ENCODE data around the gene NCOA5.

The NCOA5 gene

DNA sequence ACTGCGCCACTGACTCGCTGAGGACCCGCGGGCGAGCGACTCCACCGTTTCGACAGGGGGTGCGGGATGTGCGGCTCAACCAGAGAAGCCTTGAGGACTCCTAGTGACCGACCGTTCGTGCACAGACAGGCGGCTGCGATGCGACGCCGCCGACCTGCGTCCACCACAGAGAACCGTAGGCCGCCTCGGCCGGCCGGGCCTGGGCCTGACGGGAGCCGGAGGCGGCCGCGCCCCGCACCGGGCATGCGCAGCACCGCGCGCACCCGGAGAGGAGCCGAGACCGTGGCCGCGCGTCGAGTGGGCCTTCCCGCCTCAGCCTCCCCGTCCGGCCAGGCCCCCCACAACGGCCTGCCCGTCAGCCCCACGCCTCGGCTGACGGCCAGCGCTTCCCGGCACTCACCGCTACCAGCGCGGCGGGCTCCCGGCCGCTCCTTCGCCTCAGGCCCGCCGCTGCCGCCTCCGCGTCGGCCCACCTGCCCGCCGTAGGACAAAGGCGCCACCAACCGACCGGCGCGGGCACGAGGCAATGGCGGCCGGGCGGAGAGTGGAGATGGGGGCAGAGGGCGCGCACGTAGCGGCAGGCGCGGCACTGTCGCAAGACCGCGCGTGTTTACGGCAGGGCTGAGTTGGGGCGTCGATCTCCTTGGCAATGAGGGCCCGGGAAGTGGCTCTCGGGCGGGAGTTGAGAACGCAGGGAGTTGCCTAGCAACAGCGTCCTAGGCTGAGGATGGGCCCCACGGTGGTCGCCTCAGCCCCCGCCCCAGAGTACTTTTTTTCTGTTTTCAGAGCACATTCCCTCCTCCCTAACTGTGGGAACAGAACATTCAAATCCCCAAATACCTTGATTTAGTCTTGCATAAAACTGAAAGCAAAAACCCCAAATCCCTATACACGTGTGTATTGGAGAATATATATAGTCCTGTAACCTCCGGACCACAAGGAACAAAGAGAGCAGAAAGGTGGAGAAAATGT is at the start of gene NCOA5:
Gene NCOA5, minus strand, starts transcription at position 546 of the 972 bp plus-strand sequence. CDS start 10,538 bp downstream, outside the sequence.
- peak within 1 kb of the TSS; percentile 90 for H3K27ac Mint-ChIP-seq
- peaks cover 53% of the 10 kb centered on the region for H3K4me1 Mint-ChIP-seq (ENCODE audit: low read depth)
- peak within 1 kb of the TSS; percentile 91 for H3K4me3 Mint-ChIP-seq
- no peaks in the 10 kb centered on the region for H3K9me3 Mint-ChIP-seq
- H3K36me3 Mint-ChIP-seq (ENCODE audit: low read depth) = peaks cover 11% of the 10 kb centered on the region
- H3K27me3 Mint-ChIP-seq = no peaks in the 10 kb centered on the region

DNA sequence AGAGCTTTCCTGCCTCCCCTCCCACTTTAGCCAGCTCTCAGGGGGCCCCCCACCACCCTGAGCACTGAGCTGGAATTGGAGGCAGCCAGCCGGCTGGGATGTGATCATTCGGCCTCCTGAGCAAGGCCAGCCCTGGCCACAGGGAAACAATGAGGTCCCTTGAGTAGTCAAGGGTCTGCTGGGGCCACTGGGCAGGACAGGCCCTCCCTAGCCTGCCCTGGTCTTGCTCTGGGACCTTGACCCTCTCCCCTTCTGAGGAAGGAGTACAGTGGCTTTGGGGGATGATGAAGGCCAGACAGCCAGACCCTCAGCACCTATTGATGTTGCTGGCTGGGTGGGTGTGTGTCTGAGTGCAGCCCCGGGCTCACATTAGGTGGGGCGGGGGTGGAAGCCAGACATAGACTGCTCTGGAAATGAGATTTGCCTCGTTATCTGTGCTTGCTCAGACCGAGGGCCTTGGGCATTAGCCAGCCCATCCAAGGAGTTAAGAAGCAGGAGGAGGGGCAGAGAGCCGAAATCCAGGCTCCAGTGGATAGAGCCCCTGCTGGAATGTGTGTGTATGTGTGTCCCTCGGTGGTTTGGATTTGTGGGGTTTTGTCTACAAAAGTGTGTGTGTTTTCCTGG is 49.6 kb upstream of the NCOA5 start:
- Mint-ChIP-seq H3K4me3 (no peak overlapping the region), H3K27ac (no peak overlapping the region), H3K27me3 (peaks cover 35% of the 10 kb centered on the region), H3K9me3 (no peaks in the 10 kb centered on the region), H3K36me3 (ENCODE audit: low read depth) (no peaks in the 10 kb centered on the region), H3K4me1 (ENCODE audit: low read depth) (no peaks in the 10 kb centered on the region)

DNA sequence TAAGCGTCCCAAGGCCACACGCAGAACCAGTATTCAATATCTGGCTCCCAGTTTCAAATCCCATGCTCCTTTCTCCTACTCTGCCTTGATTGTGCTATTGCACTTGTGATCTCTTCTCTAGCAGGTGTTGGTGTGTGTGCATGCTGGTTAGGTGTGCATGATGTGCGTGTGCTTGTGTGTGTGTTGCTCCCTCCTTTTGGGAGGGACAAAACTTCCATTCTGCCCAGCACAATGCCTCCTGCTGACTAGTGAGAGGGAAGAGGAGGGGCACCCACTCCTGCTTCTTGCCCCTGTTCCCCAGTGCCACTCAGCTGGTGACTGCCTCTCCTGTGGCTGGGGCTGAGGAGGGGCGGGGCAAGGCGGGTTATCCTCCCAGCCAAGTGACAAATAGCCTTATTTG is 48.1 kb upstream of the NCOA5 start:
- Mint-ChIP-seq H3K27ac (no peak overlapping the region), H3K4me1 (ENCODE audit: low read depth) (peaks cover 2% of the 10 kb centered on the region), H3K27me3 (peaks cover 36% of the 10 kb centered on the region), H3K9me3 (no peaks in the 10 kb centered on the region), H3K36me3 (ENCODE audit: low read depth) (no peaks in the 10 kb centered on the region), H3K4me3 (no peak overlapping the region)

DNA sequence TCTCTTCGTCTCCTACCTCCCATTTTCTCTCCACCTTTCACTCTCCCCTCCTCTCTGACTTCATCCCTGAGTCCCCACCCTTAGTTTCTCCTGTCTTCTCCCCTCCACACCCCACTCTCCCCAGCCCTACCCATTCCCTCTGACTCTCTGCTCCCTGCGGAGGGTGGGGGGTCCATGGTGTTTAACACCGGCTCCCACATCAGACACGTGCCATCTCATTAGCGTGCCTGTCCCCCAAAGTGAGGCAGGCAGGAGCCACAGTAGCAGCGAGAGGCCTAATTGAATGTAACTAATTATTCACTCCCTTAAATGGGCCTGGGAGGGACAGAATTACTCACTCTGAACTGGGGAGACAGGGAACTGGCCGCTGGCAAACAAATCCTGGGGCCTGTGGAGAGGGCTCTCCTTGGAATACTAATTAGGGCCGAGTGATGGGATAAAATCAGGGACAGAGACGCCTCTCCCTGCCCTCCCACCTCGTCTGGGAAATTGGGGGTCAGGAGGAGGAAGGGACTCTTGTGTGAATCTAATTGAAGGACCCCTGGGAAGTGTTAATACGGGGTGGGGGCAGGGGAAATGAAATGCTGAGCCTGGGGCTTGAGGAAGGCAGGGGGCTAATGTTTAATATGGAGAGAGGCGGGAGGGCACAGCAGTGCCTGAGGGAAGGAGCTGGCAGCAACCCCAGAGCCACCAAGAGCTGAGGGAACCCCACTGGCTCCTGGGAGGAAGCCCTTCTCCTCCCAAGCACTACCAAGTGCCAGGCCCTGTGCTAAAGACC is 46.3 kb upstream of the NCOA5 start:
- Mint-ChIP-seq H3K36me3 (ENCODE audit: low read depth) (no peaks in the 10 kb centered on the region), H3K4me3 (no peak overlapping the region), H3K4me1 (ENCODE audit: low read depth) (peaks cover 4% of the 10 kb centered on the region), H3K9me3 (no peaks in the 10 kb centered on the region), H3K27ac (no peak overlapping the region), H3K27me3 (peaks cover 34% of the 10 kb centered on the region)

DNA sequence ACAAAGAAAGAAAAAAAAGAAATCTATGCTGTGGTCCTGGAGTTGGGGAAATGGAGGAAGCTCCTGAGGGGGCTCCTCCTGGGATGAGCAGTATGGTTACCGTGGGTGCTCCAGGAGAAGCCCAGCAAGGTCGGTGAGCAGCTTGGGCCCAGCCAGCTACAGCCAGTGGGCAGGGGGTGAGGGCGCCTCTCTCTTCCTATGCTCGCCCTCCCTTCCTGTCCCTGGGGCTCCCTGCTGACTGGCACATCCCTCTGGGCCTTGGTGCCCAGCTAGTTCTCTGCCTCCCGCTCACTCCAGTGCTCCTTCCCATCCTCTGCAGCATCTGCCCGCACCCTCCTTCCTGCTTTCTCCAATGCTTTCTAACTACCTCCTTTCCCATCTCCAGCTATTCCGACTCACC is 45.0 kb upstream of the NCOA5 start:
- Mint-ChIP-seq H3K27ac (no peak overlapping the region), H3K36me3 (ENCODE audit: low read depth) (no peaks in the 10 kb centered on the region), H3K27me3 (peaks cover 35% of the 10 kb centered on the region), H3K9me3 (no peaks in the 10 kb centered on the region), H3K4me3 (no peak overlapping the region), H3K4me1 (ENCODE audit: low read depth) (peaks cover 4% of the 10 kb centered on the region)

DNA sequence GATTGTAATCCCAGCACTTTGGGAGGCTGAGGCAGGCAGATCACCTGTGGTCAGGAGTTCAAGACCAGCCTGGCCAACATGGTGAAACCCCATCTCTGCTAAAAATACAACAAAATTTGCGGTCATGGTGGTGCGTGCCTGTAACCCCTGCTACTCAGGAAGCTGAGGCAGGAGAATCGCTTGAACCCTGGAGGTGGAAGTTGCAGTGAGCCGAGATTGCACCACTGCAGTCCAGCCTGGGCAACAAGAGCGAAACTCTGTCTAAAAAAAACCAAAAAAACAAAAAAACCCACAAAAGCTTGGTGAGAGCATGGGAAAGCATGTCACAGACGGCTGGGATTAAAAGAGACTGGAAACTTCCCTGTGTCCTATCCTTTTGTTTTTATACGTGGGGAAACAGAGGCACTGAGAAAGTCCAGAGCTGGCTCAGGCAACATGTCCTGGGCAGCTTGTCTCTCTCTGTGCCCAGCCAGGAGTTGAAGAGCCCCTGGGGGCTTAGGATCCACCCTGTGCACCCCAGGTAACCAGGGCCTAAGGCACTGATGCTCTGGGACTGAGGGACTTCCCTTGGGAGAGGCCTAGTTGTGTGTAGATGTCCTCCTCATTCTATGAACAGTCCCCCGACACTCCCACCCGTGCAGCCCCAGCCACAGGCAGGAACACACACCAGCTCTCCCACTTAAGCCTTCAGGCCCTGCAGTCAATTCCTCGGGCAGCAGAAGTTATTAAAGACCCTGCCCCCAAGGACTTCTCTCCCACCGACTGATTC is 44.3 kb upstream of the NCOA5 start:
- Mint-ChIP-seq H3K9me3 (no peaks in the 10 kb centered on the region), H3K4me1 (ENCODE audit: low read depth) (peaks cover 4% of the 10 kb centered on the region), H3K27ac (no peak overlapping the region), H3K36me3 (ENCODE audit: low read depth) (no peaks in the 10 kb centered on the region), H3K4me3 (no peak overlapping the region), H3K27me3 (peaks cover 32% of the 10 kb centered on the region)

DNA sequence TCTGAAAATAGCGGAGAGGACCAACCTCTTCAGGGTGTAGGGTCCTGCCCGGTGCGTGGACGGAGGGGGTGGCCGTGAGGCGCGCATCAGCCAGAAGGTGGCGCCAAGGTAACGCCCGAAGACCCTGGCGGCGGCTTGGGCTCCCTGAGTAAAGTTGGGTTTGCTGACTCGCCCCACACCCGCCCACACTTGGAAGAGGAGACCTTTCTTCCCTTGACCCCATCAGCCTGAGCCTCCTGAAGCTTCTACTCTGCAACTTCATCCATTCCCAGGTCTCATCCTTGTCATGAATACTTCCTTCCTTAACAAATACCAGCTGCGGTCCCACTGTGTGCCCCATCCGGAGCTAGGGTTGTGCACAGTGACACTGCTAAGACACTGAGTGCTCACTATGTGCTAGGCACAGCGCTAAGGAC is 43.0 kb upstream of the NCOA5 start:
- H3K9me3 Mint-ChIP-seq = no peaks in the 10 kb centered on the region
- H3K4me1 Mint-ChIP-seq (ENCODE audit: low read depth) = peaks cover 4% of the 10 kb centered on the region
- no peak overlapping the region for H3K4me3 Mint-ChIP-seq
- no peaks in the 10 kb centered on the region for H3K36me3 Mint-ChIP-seq (ENCODE audit: low read depth)
- peaks cover 32% of the 10 kb centered on the region for H3K27me3 Mint-ChIP-seq
- no peak overlapping the region for H3K27ac Mint-ChIP-seq

DNA sequence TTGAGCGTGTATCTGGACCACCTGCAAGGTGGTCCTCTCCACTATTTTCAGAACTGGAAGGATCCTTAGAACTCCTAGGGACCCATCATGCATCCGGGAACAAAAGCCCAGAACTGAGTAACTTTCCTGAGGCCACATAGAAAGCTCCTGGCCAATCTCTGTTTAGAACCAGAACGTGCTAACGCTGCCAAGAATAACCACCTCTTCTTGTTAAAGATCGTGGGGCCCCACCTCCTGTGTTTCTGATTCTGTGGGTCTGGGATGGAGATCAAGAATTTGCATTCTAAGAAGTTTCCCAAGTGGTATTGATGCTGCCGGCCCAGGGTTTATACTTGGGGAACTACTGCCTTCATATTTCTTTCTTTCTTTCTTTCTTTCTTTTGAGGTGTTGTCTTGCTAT is 41.6 kb upstream of the NCOA5 start:
- Mint-ChIP-seq H3K4me3 (no peak overlapping the region), H3K4me1 (ENCODE audit: low read depth) (peaks cover 4% of the 10 kb centered on the region), H3K9me3 (no peaks in the 10 kb centered on the region), H3K27me3 (peaks cover 27% of the 10 kb centered on the region), H3K36me3 (ENCODE audit: low read depth) (no peaks in the 10 kb centered on the region), H3K27ac (no peak overlapping the region)

DNA sequence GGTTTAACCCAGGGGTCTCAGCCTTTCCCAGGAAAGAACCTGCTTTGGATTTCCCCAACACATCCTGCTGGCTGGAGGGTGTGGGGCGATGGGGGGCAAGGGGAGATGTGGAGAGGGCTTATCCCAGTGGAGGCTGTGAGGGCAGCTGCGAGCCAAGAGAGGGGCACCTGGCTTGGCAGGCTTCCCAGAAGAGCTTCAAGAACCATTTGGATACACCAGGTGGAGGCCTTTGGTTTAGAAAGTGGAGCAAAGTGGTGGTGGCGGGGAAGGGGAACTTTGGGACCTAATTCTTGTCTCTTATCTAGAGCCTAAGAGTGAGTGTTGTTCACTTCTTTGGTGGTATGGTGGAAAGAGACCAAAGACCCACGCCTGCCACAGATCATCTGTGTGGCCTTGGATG is 40.8 kb upstream of the NCOA5 start:
- no peak overlapping the region for H3K4me3 Mint-ChIP-seq
- peaks cover 3% of the 10 kb centered on the region for H3K36me3 Mint-ChIP-seq (ENCODE audit: low read depth)
- peaks cover 27% of the 10 kb centered on the region for H3K27me3 Mint-ChIP-seq
- peaks cover 4% of the 10 kb centered on the region for H3K4me1 Mint-ChIP-seq (ENCODE audit: low read depth)
- no peaks in the 10 kb centered on the region for H3K9me3 Mint-ChIP-seq
- no peak overlapping the region for H3K27ac Mint-ChIP-seq

DNA sequence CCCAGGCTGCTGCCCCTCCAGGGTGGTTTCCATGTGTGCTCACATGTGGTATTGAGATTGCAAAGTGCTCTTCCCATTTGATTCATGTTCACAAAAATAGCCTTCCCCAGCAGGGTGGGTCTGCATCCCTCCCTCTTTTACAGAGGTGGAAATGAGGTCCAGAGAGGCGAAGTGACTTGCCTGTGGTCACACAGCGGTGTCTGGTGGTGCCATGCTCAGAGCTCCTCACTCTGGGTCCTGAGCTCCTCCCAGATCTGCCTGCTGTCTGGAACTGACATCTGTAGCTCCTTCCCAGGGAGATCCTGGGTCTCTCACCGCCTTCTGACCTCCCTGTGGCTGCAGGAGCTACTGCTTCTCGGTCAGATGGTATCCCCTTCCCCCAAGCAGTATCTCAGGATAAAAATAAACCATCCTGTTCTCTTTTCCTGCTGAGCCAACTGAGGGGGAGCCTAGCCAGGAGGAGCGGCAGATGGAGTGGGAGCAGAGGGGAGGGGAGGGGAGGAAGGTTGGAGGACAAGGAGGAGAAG is 40.3 kb upstream of the NCOA5 start:
- Mint-ChIP-seq H3K27ac (peak overlapping the region; percentile 45), H3K9me3 (no peaks in the 10 kb centered on the region), H3K36me3 (ENCODE audit: low read depth) (peaks cover 4% of the 10 kb centered on the region), H3K27me3 (peaks cover 25% of the 10 kb centered on the region), H3K4me1 (ENCODE audit: low read depth) (peaks cover 4% of the 10 kb centered on the region), H3K4me3 (no peak overlapping the region)

DNA sequence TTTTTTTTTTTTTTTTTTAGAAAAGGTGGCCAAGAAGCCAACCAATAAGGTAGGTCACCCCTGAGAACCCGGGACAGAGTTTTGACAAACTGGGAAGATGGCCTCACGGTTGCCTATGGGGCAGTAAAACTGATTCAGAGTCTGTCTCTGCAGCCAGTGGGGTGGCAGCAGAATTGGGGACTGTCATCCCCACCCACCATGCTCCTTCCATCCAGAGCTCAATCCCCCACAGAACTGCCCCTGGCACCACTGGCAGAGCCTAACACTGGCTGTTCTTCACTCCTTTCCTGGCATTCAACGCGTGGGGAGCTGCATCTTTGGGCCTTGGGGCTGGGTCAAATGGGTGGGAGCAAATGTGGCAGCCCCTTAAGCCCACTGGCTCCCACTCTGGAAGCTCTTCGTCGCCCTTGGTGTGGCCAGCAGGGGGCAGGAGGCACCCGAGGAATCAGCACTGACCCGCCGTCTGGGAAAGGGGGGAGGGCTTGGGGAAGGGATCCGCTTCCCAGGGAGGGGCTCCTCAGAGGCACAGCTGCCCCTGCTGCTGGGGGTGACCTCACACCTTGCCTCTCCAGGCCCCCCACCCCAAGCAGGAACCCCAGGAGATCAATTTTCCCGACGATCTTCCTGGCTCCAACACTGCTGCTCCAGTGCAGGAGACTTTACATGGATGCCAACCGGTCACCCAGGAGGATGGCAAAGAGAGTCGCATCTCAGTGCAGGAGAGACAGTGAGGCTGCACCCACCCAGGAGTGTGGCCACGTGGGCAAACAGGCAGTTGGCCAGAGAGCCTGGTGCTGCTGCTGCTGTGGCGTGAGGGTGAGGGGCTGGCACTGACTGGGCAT is 38.8 kb upstream of the NCOA5 start:
- H3K9me3 Mint-ChIP-seq = no peaks in the 10 kb centered on the region

DNA sequence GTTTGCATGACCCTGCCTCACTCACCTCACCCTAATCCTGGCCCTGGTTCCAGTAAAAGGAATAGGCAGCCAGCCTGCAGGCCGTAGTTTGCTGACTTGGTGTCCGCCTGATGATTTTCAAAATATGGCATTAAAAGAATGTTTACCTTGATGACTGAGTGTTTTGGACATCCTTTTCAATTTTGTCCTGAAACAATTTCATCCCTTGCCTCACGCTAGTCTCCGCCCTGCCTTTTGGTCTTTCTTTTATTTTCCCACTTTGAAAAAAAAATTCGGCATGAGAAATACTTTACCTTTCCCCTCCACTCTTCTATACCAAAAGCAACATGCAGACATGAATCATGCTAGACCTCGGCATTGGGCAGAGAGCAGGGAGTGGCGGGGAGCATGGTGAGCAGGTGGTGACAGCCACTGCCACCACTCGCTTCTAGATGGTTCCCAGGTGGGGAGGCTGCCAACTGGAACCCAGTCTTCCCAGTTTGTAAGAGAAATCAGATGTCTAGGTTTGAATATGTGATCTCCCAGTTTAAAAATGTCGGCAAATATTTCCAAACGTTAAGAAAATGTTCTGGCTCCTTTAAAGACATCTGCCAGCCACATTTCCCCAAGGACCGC is 37.7 kb upstream of the NCOA5 start:
- Mint-ChIP-seq H3K9me3 (no peaks in the 10 kb centered on the region), H3K4me3 (no peak overlapping the region), H3K27me3 (peaks cover 16% of the 10 kb centered on the region), H3K36me3 (ENCODE audit: low read depth) (peaks cover 12% of the 10 kb centered on the region), H3K4me1 (ENCODE audit: low read depth) (peaks cover 8% of the 10 kb centered on the region), H3K27ac (no peak overlapping the region)

More for the DNA sequence above, 38.8 kb upstream of the NCOA5 start:
- Mint-ChIP-seq H3K4me1 (ENCODE audit: low read depth) (peaks cover 8% of the 10 kb centered on the region), H3K27me3 (peaks cover 22% of the 10 kb centered on the region), H3K4me3 (no peak overlapping the region), H3K27ac (no peak overlapping the region), H3K36me3 (ENCODE audit: low read depth) (peaks cover 9% of the 10 kb centered on the region)

DNA sequence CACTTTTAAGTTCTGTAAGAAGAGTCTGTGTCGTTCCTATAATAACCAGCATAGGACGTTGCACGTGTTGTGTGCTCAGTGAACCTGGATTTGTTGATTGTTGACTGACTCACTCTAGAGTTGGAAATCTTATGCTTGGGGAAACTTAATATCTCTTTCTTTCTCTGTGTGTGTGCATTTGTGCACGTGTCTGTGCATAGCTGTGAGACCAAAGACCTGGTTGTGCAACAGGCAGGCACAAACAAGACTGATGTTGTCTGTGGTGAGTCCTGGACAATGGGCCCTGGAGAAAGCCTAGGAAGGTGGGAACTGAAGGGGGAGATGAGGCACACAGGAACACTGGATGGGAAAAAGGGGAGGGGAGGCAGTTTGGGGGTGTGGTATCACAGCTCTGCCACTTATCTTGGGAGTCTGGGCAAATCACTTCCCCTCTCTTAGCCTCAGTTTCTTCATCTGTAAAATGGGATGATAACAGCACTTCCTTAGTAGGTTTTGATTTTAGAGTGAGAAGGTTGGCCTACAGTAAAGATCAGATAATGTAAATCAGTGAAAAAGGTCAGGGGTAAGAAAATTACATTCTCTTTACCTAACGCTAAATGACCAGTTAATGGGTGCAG is 36.8 kb upstream of the NCOA5 start:
- Mint-ChIP-seq H3K36me3 (ENCODE audit: low read depth) (peaks cover 21% of the 10 kb centered on the region), H3K27ac (no peak overlapping the region), H3K4me1 (ENCODE audit: low read depth) (peaks cover 8% of the 10 kb centered on the region), H3K4me3 (no peak overlapping the region), H3K9me3 (no peaks in the 10 kb centered on the region), H3K27me3 (peaks cover 10% of the 10 kb centered on the region)

All from stimulated activated naive CD8-positive, alpha-beta T cell treated with anti-CD3 and anti-CD28 coated beads, Interleukin-15, Interleukin-2, amounts not matched to agents 100 ng/mL and 50 ng/mL, for 24 hours (primary cell).